Measurements from ENCODE around the gene SCAMP1. TPM values are rescaled to one million over a fixed set of nuclear protein-coding genes. Genes with fewer than 3 reads are reported as not detected.

The SCAMP1 gene
- 17.2 to 26.6 TPM (median 23.3 TPM) in 5 replicates for total RNA-seq (2022; extraction: Qiagen RNA extraction)

GRCh38 chr5:78359831-78360673 lies at the start of gene SCAMP1:
Gene SCAMP1, plus strand, starts transcription at chr5:78360617. Its CDS starts 55 bp downstream, at chr5:78360672.

Other genes starting within 250 kb of the SCAMP1 start
- 29.6 to 34.6 TPM (median 31.1 TPM) in 5 replicates for gene AP3B1, start 65.9 kb upstream of the SCAMP1 start, total RNA-seq (2022; extraction: Qiagen RNA extraction)

Data from A549 treated with Mapracorat at 1 μM for 4 hours (cell line).